SU-DHL-6 (cell line): Measurements from ENCODE around the gene TARS3.

ENCODE experiments used
- CTCF ChIP-seq: fragments of 200-600 bp; sonication (generic); IDR thresholded peaks from one replicate; pipeline ENCODE4 v1.5.1; 2017; ENCODE audit warnings: antibody characterized with exemption, mild to moderate bottlenecking, low read length, moderate library complexity; ENCODE audit not compliant: insufficient read depth, poor library complexity, severe bottlenecking
- EZH2phosphoT487 ChIP-seq: fragments of 200-600 bp; sonication (generic), shearing (Covaris generic); conservative IDR thresholded peaks from 2 replicates; pipeline ENCODE4 v1.6.1; 2018; ENCODE audit warnings: mild to moderate bottlenecking, antibody characterized with exemption, low read length, moderate library complexity, mixed read lengths

GRCh38 chr15:101773496-101774100 lies 49.3 kb upstream of the TARS3 start:
- TF ChIP-seq CTCF, result peak; percentile 16
- no peak for TF ChIP-seq EZH2phosphoT487
